Gastroesophageal sphincter (tissue), 4 donors: ENCODE results near the gene HEATR1. TPM values are rescaled to one million over a fixed set of nuclear protein-coding genes. Genes with fewer than 3 reads are reported as not detected.

Experiments used
- ATAC-seq: fragments of 150-250 bp; one replicate; pipeline ENCODE4 v1.9.1; 2016; ENCODE audit warnings: mild to moderate bottlenecking, moderate library complexity
- H3K27ac ChIP-seq, 4 donors: fragments of 200-600 bp; sonication (generic) in 3 of 4; 1 replicate in 3 of 4; 2 replicates in 1 of 4; pipeline ENCODE4 v1.5.1; 2016 to 2019
- H3K27me3 ChIP-seq: fragments of 200-600 bp; sonication (generic); one replicate; pipeline ENCODE4 v1.5.1; 2019
- H3K36me3 ChIP-seq, 2 donors: fragments of 200-600 bp; sonication (generic); one replicate each; pipeline ENCODE4 v1.5.1; 2019; ENCODE audit warnings: control low read depth in 1 of 2
- H3K4me1 ChIP-seq, 3 donors: fragments of 200-600 bp; sonication (generic); 1 replicate in 2 of 3; 2 replicates in 1 of 3; pipeline ENCODE4 v1.5.1; 2016 to 2019; ENCODE audit warnings: control low read depth in 2 of 3
- H3K4me3 ChIP-seq, 2 donors: fragments of 200-600 bp; sonication (generic); one replicate each; pipeline ENCODE4 v1.5.1; 2019; ENCODE audit warnings: mild to moderate bottlenecking in 1 of 2, moderate library complexity in 1 of 2
- H3K9me3 ChIP-seq, 3 donors: fragments of 200-600 bp; sonication (generic); one replicate each; pipeline ENCODE4 v1.5.1; 2017 to 2019; ENCODE audit warnings: control low read depth in 2 of 3
- CTCF ChIP-seq, 4 experiments: fragments of 200-600 bp in 2 of 4; fragments of 450-650 bp in 2 of 4; sonication (generic) in 1 of 4; IDR thresholded peaks; one replicate each; pipeline ENCODE4 v1.5.1; 2017 to 2019; ENCODE audit warnings: antibody characterized with exemption in 4 of 4, mild to moderate bottlenecking in 2 of 4, moderate library complexity in 2 of 4
- EP300 ChIP-seq: sonication (generic); formaldehyde crosslinking; IDR thresholded peaks from one replicate; pipeline ENCODE4 v1.6.1; 2017; ENCODE audit warnings: antibody characterized with exemption, mild to moderate bottlenecking
- POLR2A ChIP-seq, 2 donors: fragments of 450-650 bp; IDR thresholded peaks; one replicate each; pipeline ENCODE4 v1.6.1; 2017; ENCODE audit warnings: antibody characterized with exemption in 2 of 2, mild to moderate bottlenecking in 2 of 2, moderate library complexity in 1 of 2
- POLR2AphosphoS5 ChIP-seq: sonication (generic); formaldehyde crosslinking; IDR thresholded peaks from one replicate; pipeline ENCODE4 v1.6.1; 2017; ENCODE audit warnings: antibody characterized with exemption
- WGBS, 2 donors: methylation state at CpG; one replicate each; pipeline ENCODE4 v1.1.5; 2018; ENCODE audit warnings: low coverage in 1 of 2; 5-methylcytosine and 5-hydroxymethylcytosine counted together
- total RNA-seq, 4 donors: library from RNA; depleted of rRNA; stranded (reverse); fragments of >200 nt; gene quantifications; one replicate each; pipeline ENCODE4 v1.1.0, GENCODE V29; 2016

HEATR1 gene
- total RNA-seq, 4 donors from 2014 or later = 14.8 to 23.8 (median 19.6) TPM

DNA sequence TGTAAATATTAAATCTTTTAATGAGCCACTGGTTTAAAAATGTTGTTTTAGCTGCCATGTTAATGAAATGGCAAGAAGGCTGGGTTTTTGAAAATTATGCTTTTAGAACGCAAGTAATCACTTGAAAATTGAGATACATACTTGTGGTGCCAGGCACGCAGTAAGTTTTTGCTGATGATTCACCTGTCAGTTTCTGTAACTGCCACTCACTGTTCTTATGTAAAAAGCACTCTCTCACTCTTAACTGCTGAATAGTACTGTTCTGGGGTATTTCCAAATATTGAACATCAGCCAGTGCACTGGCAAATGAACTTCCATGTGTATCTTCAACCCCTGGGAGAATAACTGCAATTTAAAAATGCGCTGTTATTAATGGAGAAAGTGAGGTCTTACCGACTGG is 62.6 kb downstream of the HEATR1 start:
- no peak overlapping the region for H3K4me3 ChIP-seq
- no peaks in the 10 kb centered on the region for H3K27me3 ChIP-seq
- ATAC-seq = no peak
- H3K9me3 ChIP-seq = no peaks in the 10 kb centered on the region
- H3K27ac ChIP-seq = no peak overlapping the region
- no peak for TF ChIP-seq POLR2AphosphoS5
- no peak for TF ChIP-seq CTCF (IDR thresholded peaks at IDR 0.05)
- no peak for TF ChIP-seq POLR2A (IDR thresholded peaks at IDR 0.05)
- no peak for TF ChIP-seq EP300
- 74 to 79% methylated on average over 3 to 4 of the region's 4 CpGs for WGBS, 2 donors
- peaks cover 0 to 97% of the 10 kb centered on the region in 2 donors for H3K36me3 ChIP-seq
- H3K4me1 ChIP-seq = no peaks in the 10 kb centered on the region

- no peaks in the 10 kb centered on the region for H3K27me3 ChIP-seq
- no peak for TF ChIP-seq POLR2AphosphoS5
- TF ChIP-seq CTCF (IDR thresholded peaks at IDR 0.05) = no peak
- no peak for TF ChIP-seq POLR2A (IDR thresholded peaks at IDR 0.05)
- no peak overlapping the region for H3K27ac ChIP-seq
- no peak overlapping the region for H3K4me3 ChIP-seq
- H3K9me3 ChIP-seq = no peaks in the 10 kb centered on the region
- WGBS, 2 donors = 82 to 89% methylated on average over 2 to 4 of the region's 4 CpGs
- H3K36me3 ChIP-seq = peaks cover 0 to 97% of the 10 kb centered on the region in 2 donors
- no peak for ATAC-seq
- H3K4me1 ChIP-seq = no peaks in the 10 kb centered on the region
Measured at GRCh38 chr1:236540813-236541465, 63.4 kb downstream of the HEATR1 start.

DNA sequence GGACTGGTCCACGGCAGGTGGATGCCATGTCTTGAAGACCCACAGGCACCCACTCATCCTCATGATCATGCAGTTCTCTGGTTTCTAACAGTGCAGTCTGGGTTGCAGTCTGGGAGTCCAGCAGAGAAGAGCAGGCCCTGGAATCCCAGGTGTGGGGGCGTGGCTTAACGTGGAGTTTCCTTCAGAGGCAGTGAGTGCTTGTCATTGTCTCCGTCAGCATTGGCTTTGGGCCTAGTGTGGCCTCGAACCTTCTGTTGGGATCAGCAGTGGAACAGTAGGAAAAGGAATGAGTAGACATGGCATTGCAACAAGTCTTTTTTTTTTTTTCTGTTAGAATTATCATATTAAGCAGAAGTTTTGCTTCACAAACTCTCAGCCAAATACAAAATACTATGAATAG is 67.8 kb downstream of the HEATR1 start:
- 78 to 88% methylated on average over 4 to 5 of the region's 5 CpGs for WGBS, 2 donors
- no peak for ATAC-seq

GRCh38 chr1:236535662-236536161 is 68.6 kb downstream of the HEATR1 start:
- Histone ChIP-seq H3K36me3 (peaks cover 0 to 78% of the 10 kb centered on the region in 2 donors), H3K27me3 (no peaks in the 10 kb centered on the region), H3K4me3 (no peak overlapping the region), H3K27ac (no peak overlapping the region), H3K9me3 (no peaks in the 10 kb centered on the region), H3K4me1 (peaks cover 0 to 11% (median 0%) of the 10 kb centered on the region in 3 donors)
- 90 to 92% methylated on average over 6 of the region's 6 CpGs for WGBS, 2 donors
- no peak for ATAC-seq
- TF ChIP-seq EP300 (no peak), POLR2AphosphoS5 (no peak), CTCF (IDR thresholded peaks at IDR 0.05) (no peak), POLR2A (IDR thresholded peaks at IDR 0.05) (no peak)

More for the DNA sequence above, 67.8 kb downstream of the HEATR1 start:
- Histone ChIP-seq H3K9me3 (no peaks in the 10 kb centered on the region), H3K27ac (no peak overlapping the region), H3K4me3 (no peak overlapping the region), H3K4me1 (peaks cover 0 to 10% (median 0%) of the 10 kb centered on the region in 3 donors), H3K27me3 (no peaks in the 10 kb centered on the region), H3K36me3 (peaks cover 0 to 81% of the 10 kb centered on the region in 2 donors)
- TF ChIP-seq POLR2AphosphoS5 (no peak), EP300 (no peak), POLR2A (IDR thresholded peaks at IDR 0.05) (no peak), CTCF (IDR thresholded peaks at IDR 0.05) (no peak)

DNA sequence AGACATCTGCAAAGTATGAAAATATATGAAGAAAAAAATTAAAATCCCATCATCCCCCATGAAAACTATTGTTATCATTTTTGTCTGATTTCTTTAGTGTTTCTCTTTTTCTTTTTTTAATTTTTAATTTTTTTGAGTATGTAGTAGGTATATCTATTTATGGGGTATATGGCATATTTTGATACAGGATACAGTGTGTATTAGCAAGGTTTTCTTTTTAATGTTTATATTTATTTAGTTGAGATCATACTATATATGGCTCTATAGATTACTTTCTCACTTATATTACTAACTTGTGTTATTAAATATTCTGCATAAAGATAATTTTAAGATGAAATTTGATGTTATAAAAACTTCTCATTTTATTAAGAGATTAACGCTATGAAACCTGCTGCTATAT is 69.1 kb downstream of the HEATR1 start:
- no peak for ATAC-seq
- Histone ChIP-seq H3K4me3 (no peak overlapping the region), H3K4me1 (peaks cover 0 to 11% (median 0%) of the 10 kb centered on the region in 3 donors), H3K36me3 (peaks cover 0 to 73% of the 10 kb centered on the region in 2 donors), H3K9me3 (no peaks in the 10 kb centered on the region), H3K27me3 (no peaks in the 10 kb centered on the region), H3K27ac (no peak overlapping the region)
- TF ChIP-seq CTCF (IDR thresholded peaks at IDR 0.05) (no peak), POLR2A (IDR thresholded peaks at IDR 0.05) (no peak), POLR2AphosphoS5 (no peak), EP300 (no peak)
- WGBS, 2 donors = 100% methylated on average over 1 of the region's 1 CpG
